ENCODE results near the gene VNN1.
"Not testable (repeated sequence)": the region's sequence is repeated elsewhere in the genome, so short reads cannot be mapped to it uniquely, and the experiment has no call there.

VNN1 gene

GRCh38 chr6:132719736-132720448 lies 6.0 kb upstream of the VNN1 start:
- DNase-seq, result no peak

DNA sequence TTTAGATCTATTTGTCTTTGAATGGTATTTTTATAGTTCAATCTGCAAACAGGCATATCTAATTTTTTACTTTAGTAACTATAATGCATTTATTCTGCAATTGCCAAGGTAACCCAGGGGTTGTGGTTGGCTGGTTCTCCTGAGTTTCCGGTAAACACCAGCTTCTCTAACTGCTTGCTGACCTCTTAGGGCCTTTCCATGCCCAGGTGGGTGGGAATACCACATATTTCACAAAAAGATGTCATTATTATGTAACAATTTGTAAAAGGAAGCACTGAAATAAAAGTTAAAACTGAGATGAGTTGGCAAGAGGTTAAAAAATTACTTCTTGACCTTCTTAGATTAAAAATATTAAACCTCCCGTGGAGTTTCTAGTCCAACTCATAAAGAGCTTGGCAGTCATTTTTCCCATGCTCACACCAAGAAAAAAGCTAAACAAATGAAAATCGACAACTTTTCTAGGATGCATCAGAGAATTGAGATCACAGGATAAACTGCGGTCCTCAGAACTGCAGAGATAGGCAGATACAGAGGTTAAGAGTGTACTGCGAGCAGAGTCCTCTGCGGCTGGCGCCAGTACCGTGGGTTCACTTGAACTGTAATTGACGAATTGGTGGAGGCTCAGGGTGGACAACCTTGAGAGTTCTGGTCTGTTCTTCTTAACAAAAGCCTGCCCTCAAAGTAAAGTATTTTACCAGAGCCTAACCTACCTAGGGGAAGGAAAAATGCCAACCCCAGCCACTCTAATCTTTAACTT lies 2.2 kb upstream of the VNN1 start:
- no peak for DNase-seq

GRCh38 chr6:132715204-132715603 lies 1.3 kb upstream of the VNN1 start:
- DNase-seq, result no peak

DNA sequence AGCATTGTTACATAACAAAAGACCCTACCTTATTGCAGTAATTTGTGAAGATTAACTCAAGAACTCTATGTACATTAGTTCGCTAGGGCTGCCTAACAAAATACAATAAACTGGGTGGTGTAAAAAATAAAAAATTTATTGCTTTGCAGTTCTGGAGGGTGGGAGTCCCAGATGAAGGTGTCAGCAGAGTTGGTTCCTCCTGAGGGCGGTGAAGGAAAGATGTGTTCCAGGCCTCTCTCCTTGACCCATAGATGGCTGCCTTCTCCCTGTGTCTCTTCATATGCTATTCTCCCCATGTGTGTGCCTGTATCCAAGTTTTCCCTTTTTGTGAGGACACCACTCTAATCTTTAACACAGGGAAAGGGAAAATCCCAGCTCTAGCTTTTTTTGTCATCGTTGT lies 305 bp upstream of the VNN1 start:
- no peak for DNase-seq

DNA sequence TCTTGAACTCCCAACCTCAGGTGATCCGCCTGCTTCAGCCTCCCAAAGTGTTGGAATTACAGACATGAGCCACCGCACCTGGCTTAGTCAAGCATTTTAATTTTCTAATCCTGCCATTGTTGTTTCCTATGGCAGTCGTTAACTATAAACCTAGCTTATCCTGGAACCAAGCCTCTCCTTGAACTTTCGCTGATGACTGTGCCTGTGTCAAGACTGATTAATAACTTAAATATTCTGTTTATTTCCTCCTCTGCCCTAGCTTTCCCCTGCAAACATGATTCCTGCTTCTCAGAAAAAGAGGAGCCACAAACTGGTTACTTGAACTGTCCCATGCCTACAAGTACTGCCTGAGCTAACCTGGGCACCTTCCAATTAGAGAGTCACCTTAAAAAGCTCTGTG lies 1.5 kb downstream of the VNN1 start:
- DNase-seq, result no peak

GRCh38 chr6:132708771-132709170 lies 5.1 kb downstream of the VNN1 start:
- no peak for DNase-seq

DNA sequence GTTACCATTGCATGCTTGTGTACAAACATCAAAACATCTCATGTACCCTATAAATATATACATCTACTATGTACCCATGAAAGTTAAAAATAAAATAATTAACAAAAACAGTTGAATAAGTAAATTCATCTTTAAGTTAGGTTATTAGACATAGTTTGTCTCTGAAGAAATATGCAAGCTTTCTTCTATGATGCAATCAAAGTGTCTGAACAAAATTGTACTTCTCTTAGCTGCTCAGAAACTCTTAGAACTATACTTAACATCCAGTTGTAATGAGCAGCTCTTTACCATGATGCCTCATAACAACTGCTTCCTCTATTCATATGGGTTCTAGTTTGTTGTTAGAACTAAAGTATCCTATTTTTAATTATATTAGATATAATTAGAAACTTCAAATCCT lies 5.9 kb downstream of the VNN1 start:
- no peak for DNase-seq

- DNase-seq, result not testable (repeated sequence)
These were observed 7.1 kb downstream of the VNN1 start for GRCh38 chr6:132706756-132707155.

GRCh38 chr6:132703936-132704335 lies 9.9 kb downstream of the VNN1 start:
- DNase-seq, result no peak

DNA sequence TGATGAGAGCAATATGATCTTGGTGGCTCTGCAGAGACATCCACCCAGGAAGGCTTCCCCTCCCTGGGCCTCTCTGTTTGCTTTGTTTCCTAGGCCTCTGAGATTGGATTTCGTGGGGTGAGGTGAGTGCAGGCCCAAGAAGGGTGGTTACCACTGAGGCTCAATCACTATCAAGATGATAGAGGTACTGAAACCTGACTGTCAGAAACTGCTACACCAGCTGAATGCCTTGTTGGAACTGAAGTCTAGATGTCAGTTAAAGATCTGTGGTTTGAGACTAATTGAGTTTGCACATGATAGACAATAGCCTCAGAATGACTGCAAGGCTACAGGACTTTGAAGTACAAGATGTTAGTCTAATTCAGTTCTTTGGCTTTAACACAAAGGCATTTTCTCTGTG lies 15.2 kb downstream of the VNN1 start:
- DNase-seq, result no peak

DNA sequence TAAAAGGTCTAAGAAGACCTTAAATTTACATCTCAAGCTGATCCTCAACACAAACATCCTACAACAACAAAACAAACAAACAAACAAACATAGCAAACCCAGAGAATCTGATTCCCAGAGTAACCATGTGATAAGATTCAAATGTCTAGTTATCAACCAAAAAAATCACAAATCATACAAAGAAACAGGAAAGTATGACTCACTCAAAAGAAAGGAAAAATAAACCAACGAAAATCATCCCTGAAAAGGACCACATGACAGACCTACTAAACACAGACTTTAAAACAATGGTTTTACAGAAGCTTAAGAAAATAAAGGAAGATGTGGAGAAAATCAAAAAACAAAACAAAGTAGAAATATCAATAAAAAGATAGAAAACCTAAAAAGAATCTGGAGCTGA lies 18.1 kb downstream of the VNN1 start:
- DNase-seq, result no peak

GRCh38 chr6:132693478-132693877 lies 20.4 kb downstream of the VNN1 start:
- no peak for DNase-seq

- DNase-seq, result no peak
These were observed 23.2 kb downstream of the VNN1 start for GRCh38 chr6:132690678-132691077.

- no peak for DNase-seq
These were observed 26.5 kb downstream of the VNN1 start for GRCh38 chr6:132687306-132687705.

DNA sequence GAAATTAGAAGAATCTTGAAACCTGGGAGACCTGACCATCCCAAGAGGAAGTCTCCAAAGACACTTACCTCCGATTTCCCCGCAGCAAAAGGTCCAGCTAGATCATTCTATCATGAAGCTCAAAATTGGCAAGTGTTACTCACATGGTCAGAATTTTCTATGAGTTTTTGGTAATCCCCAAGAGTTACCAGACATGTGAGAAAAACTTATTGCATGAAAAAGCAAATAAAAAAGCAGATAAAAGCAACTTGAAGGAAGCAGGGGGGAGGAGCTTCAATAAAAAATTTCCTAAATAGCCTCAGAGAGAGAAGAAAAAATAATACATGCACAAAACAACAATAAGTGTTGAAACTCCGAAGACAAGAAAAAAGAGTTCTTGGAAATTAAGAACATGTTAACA lies 27.3 kb downstream of the VNN1 start:
- no peak for DNase-seq

GRCh38 chr6:132685009-132685408 lies 28.8 kb downstream of the VNN1 start:
- no peak for DNase-seq

DNA sequence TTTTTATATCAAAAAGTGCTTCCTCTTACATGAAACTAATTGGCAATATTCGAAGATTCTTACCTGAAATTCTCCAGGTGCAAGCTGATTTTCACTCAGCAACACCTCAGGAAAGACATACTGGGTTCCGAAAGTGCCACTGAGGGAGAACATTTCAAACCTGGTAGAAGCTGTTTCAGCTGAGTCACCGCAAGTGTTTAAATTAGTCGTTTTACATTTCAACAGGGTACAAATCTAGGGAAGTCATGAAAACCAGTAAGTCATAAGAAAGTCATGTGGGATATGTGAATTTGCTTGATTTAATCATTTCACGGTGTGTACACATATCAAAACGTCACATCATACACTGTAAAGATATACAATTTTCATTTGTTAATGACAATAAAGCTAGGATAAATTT lies 29.6 kb downstream of the VNN1 start:
- DNase-seq, result no peak

GRCh38 chr6:132683543-132683942 lies 30.3 kb downstream of the VNN1 start:
- DNase-seq, result no peak

- not testable (repeated sequence) for DNase-seq
These were observed 34.8 kb downstream of the VNN1 start for GRCh38 chr6:132679094-132679493.

- no peak for DNase-seq
These were observed 38.1 kb downstream of the VNN1 start for GRCh38 chr6:132675749-132676148.

GRCh38 chr6:132675002-132675401 lies 38.9 kb downstream of the VNN1 start:
- DNase-seq, result no peak

GRCh38 chr6:132673376-132674094 lies 40.3 kb downstream of the VNN1 start:
- no peak for DNase-seq

DNA sequence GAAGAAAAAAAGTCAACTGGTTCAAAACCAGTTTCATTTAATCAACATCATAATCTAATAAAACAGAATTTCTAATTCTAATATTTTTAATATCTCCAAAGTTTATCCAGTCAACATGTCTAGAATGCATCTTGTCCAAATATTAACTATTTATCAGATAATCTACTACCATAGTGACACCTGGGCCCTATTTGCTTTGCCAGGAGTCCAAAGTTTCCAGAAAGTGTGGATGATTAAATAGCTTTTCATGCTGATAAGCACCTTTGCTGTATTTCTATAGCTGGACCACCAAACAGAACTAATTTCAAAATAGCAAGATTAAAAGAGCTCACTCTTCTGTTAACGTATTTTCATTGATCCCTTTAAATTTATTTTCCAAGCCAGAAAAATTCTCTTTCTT lies 42.6 kb downstream of the VNN1 start:
- DNase-seq, result no peak

DNA sequence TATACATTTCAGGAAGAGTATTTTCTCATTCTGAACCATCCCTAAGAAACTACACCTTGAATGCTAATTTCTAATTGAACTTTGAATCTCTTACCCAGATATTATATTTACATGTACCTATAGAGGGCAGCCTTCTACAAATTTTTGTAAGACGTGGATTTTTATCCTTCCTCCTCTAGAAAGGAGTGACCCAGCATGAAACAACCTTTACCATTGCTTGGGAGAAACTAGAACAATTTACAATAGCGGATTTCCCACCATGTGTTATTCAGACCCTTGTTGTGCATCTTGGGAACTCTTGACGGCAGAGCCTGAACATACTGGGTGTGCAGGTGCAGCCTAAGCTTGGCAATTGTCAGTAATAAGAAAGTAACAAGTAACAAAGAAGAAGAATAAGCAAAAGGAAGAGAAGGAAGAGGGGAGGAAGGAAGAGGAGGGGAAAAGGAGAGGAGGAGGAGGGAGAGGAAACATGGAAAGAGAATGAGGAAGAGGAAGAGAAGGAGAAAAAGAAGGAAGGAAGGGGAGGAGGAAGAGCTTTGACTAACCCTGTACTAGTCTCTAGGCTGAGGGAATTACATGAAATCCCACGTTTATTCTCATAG lies 44.1 kb downstream of the VNN1 start:
- no peak for DNase-seq

Measured in DMS79 (cell line).